Neuronal stem cell (in vitro differentiated cells): ENCODE data around the gene ASXL2.

Experiments
- DNase-seq: peaks from one replicate; pipeline ENCODE4 v3.0.0-alpha.2; 2013; ENCODE audit warnings: low spot score
- H2AFZ ChIP-seq: one replicate; pipeline ENCODE4 v1.6.1; 2013; ENCODE audit warnings: mild to moderate bottlenecking, low read length, inconsistent platforms
- H2AK5ac ChIP-seq: 2 replicates; pipeline ENCODE4 v1.6.1; 2013; ENCODE audit warnings: low read depth, mild to moderate bottlenecking, inconsistent platforms, low read length, moderate library complexity, mixed read lengths
- H2BK120ac ChIP-seq: 2 replicates; pipeline ENCODE4 v1.6.1; 2013; ENCODE audit warnings: low read depth, mild to moderate bottlenecking, inconsistent platforms, low read length, moderate library complexity, mixed read lengths
- H2BK12ac ChIP-seq: one replicate; pipeline ENCODE4 v1.6.1; 2013; ENCODE audit warnings: low read length, inconsistent platforms
- H2BK15ac ChIP-seq: 2 replicates; pipeline ENCODE4 v1.6.1; 2013; ENCODE audit warnings: mild to moderate bottlenecking, low read length, inconsistent platforms, mixed read lengths
- H2BK5ac ChIP-seq: one replicate; pipeline ENCODE4 v1.6.1; 2013; ENCODE audit warnings: inconsistent platforms, mild to moderate bottlenecking, low read length, moderate library complexity
- H3K14ac ChIP-seq: one replicate; pipeline ENCODE4 v1.6.1; 2013; ENCODE audit warnings: low read length, inconsistent platforms
- H3K18ac ChIP-seq: 2 replicates; pipeline ENCODE4 v1.6.1; 2013; ENCODE audit warnings: low read length, inconsistent platforms
- H3K23ac ChIP-seq: 2 replicates; pipeline ENCODE4 v1.6.1; 2013; ENCODE audit warnings: low read depth, mild to moderate bottlenecking, mixed read lengths, low read length, inconsistent platforms; ENCODE audit not compliant: poor library complexity
- H3K27ac ChIP-seq: replicated peaks from 3 replicates; pipeline ENCODE4 v1.5.1; 2013; ENCODE audit warnings: low read length, inconsistent platforms
- H3K27me3 ChIP-seq, 3 experiments: 2 replicates each; pipeline ENCODE4 v1.6.1; 2013; ENCODE audit warnings: low read length in 3 of 3, mild to moderate bottlenecking in 2 of 3, inconsistent platforms in 1 of 3, low read depth in 1 of 3, mixed read lengths in 1 of 3, moderate library complexity in 1 of 3; ENCODE audit not compliant: control insufficient read depth in 3 of 3, insufficient read depth in 3 of 3
- H3K36me3 ChIP-seq, 2 donors: replicated peaks in 1 of 2; 2 replicates each; pipeline ENCODE4 v1.6.1; 2013; ENCODE audit warnings: low read length in 2 of 2; ENCODE audit not compliant: control insufficient read depth in 2 of 2, insufficient read depth in 2 of 2
- H3K4ac ChIP-seq: 2 replicates; pipeline ENCODE4 v1.6.1; 2013; ENCODE audit warnings: inconsistent platforms, mild to moderate bottlenecking, low read length, moderate library complexity
- H3K4me1 ChIP-seq, 2 donors: 1 replicate in 1 of 2; 2 replicates in 1 of 2; pipeline ENCODE4 v1.6.1; 2013; ENCODE audit warnings: low read length in 2 of 2, low read depth in 1 of 2; ENCODE audit not compliant: control insufficient read depth in 2 of 2, insufficient read depth in 1 of 2
- H3K4me2 ChIP-seq: one replicate; pipeline ENCODE4 v1.6.1; 2013; ENCODE audit warnings: mild to moderate bottlenecking, low read length, inconsistent platforms; ENCODE audit not compliant: insufficient read depth, poor library complexity, severe bottlenecking
- H3K4me3 ChIP-seq, 2 donors: 2 replicates each; pipeline ENCODE4 v1.5.1; 2013; ENCODE audit warnings: low read length in 2 of 2, mild to moderate bottlenecking in 2 of 2, inconsistent platforms in 1 of 2, moderate library complexity in 1 of 2
- H3K79me1 ChIP-seq: one replicate; pipeline ENCODE4 v1.6.1; 2013; ENCODE audit warnings: low read depth, mild to moderate bottlenecking, inconsistent platforms, low read length, moderate library complexity
- H3K9ac ChIP-seq: one replicate; pipeline ENCODE4 v1.6.1; 2013; ENCODE audit warnings: mild to moderate bottlenecking, low read depth, low read length, inconsistent platforms; ENCODE audit not compliant: poor library complexity
- H3K9me3 ChIP-seq, 2 donors: replicated peaks in 1 of 2; 2 replicates each; pipeline versions ENCODE3 to v1.6.1; 2013; ENCODE audit warnings: low read length in 2 of 2, mild to moderate bottlenecking in 2 of 2, inconsistent platforms in 1 of 2, low read depth in 1 of 2, mixed read lengths in 1 of 2, moderate library complexity in 1 of 2; ENCODE audit not compliant: control insufficient read depth in 2 of 2, insufficient read depth in 1 of 2
- H4K8ac ChIP-seq: one replicate; pipeline ENCODE4 v1.6.1; 2013; ENCODE audit warnings: low read depth, mild to moderate bottlenecking, inconsistent platforms, low read length, moderate library complexity
- H4K91ac ChIP-seq: one replicate; pipeline ENCODE4 v1.6.1; 2013; ENCODE audit warnings: low read length, low read depth, mild to moderate bottlenecking, inconsistent platforms; ENCODE audit not compliant: poor library complexity
- WGBS, 2 donors: extraction: QIAGEN DNeasy Blood & Tissue Kit; methylation state at CpG; one replicate each; pipeline ENCODE4 v1.1.7; 2013; ENCODE audit warnings: missing lambda C conversion rate in 2 of 2, mixed read lengths in 1 of 2; ENCODE audit not compliant: insufficient read length in 2 of 2, insufficient replicate concordance in 1 of 2; ENCODE audit errors: extremely low coverage in 2 of 2; 5-methylcytosine and 5-hydroxymethylcytosine counted together

Gene ASXL2

GRCh38 chr2:25881764-25882163, 3.5 kb upstream of the ASXL2 start:
- no CpG with 5 or more reads among the region's 4 CpGs for WGBS, 2 donors
- H3K79me1 ChIP-seq, result no peaks in the 10 kb centered on the region
- DNase-seq, result no peak
- H3K27ac ChIP-seq, result no peak overlapping the region
- H3K18ac ChIP-seq, result no peak overlapping the region
- no peak overlapping the region for H3K4me3 ChIP-seq
- no peak overlapping the region for H2BK120ac ChIP-seq
- no peaks in the 10 kb centered on the region for H3K9me3 ChIP-seq
- H3K9ac ChIP-seq, result no peak overlapping the region
- no peak overlapping the region for H3K4me2 ChIP-seq
- H3K27me3 ChIP-seq, result no peaks in the 10 kb centered on the region
- H2BK15ac ChIP-seq, result no peak overlapping the region
- no peaks in the 10 kb centered on the region for H3K36me3 ChIP-seq
- H2BK5ac ChIP-seq, result no peak overlapping the region
- H3K4ac ChIP-seq, result no peak overlapping the region
- no peak overlapping the region for H2AFZ ChIP-seq
- no peak overlapping the region for H3K14ac ChIP-seq
- no peak overlapping the region for H2AK5ac ChIP-seq
- no peak overlapping the region for H2BK12ac ChIP-seq
- no peak overlapping the region for H4K91ac ChIP-seq
- peaks cover 0 to 4% of the 10 kb centered on the region in 2 donors for H3K4me1 ChIP-seq
- H3K23ac ChIP-seq, result no peak overlapping the region
- no peak overlapping the region for H4K8ac ChIP-seq

- Histone ChIP-seq H3K4me2 (no peak overlapping the region), H2BK15ac (no peak overlapping the region), H3K27ac (no peak overlapping the region), H3K4ac (no peak overlapping the region), H3K9me3 (no peaks in the 10 kb centered on the region), H3K27me3 (no peaks in the 10 kb centered on the region), H2BK5ac (no peak overlapping the region), H3K79me1 (peaks cover under 1% of the 10 kb centered on the region), H2BK120ac (no peak overlapping the region), H3K18ac (no peak overlapping the region), H3K9ac (no peak overlapping the region), H3K4me1 (peaks cover 0 to 7% of the 10 kb centered on the region in 2 donors), H3K23ac (no peak overlapping the region), H2BK12ac (no peak overlapping the region), H3K14ac (no peak overlapping the region), H4K8ac (no peak overlapping the region), H2AK5ac (no peak overlapping the region), H2AFZ (peak overlapping the region; percentile 85), H3K36me3 (peaks cover 0 to 14% of the 10 kb centered on the region in 2 donors), H4K91ac (no peak overlapping the region), H3K4me3 (peak overlapping the region in 1 of 2 donors; percentile 99)
- WGBS, 2 donors, result no CpG with 5 or more reads among the region's 5 CpGs
- no peak for DNase-seq
Observed at GRCh38 chr2:25879133-25879730, 945 bp upstream of the ASXL2 start.

DNA sequence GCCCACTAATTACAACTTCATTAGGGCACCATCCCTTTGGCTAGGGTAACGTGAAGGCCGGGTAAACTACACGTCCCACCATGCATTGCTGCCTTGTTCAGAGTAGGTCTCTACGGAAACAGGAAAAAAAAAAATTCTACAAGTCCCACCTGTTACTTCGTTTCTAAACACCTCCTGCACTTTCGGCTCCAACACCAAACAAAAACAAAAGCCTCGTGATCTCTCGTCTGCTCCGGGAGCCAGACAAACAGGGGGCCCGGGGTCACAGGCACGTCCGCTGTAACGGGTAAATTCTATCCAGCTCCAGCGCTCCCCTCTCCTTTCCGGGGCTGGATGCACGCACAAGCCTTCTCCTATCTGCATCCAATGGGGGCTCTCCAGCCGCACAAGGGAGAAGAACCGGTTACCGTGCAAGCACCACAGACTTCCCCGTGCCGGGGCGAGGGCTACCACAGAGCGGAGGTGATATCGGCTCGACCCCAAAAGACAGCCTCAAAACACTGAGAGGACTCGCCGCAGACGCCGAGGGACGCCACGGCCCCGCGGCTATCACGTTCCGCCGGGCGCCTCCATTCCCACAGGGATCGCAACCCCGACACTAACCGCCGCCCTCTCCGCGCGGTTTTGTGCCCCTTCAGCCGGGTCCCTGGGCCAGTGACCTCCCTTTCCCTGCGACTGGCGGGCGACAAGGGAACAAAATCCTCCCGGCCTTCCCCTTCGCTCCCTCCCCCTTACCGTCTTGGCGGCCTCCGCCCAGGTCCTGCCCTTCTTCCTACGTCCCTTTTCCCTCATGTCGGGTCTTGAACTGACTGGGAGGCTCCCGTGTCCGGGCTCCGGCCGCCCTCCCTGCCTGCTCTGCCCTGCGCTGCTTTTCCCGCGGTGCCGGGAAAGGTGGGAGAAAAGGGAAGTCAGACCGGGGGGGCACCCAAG, 591 bp downstream of the ASXL2 start:
- H3K9me3 ChIP-seq, result no peaks in the 10 kb centered on the region
- no CpG with 5 or more reads among the region's 64 CpGs for WGBS, 2 donors
- no peak overlapping the region for H2BK15ac ChIP-seq
- peak overlapping the region; percentile 99 for H3K4me3 ChIP-seq
- no peak overlapping the region for H4K91ac ChIP-seq
- H3K36me3 ChIP-seq, result peaks cover 0 to 18% of the 10 kb centered on the region in 2 donors
- peak overlapping the region; percentile 85 for H2AFZ ChIP-seq
- peak overlapping the region; percentile 85 for H3K23ac ChIP-seq
- H3K14ac ChIP-seq, result peak overlapping the region; percentile 59
- H2BK12ac ChIP-seq, result no peak overlapping the region
- H3K4ac ChIP-seq, result no peak overlapping the region
- H4K8ac ChIP-seq, result no peak overlapping the region
- H3K9ac ChIP-seq, result peak overlapping the region; percentile 96
- peak overlapping the region; percentile 92 for H3K18ac ChIP-seq
- peak overlapping the region; percentile 75 for H3K4me2 ChIP-seq
- H3K27me3 ChIP-seq, result no peaks in the 10 kb centered on the region
- H2BK5ac ChIP-seq, result peak overlapping the region; percentile 44
- peaks cover 1% of the 10 kb centered on the region for H3K79me1 ChIP-seq
- H2BK120ac ChIP-seq, result no peak overlapping the region
- H3K4me1 ChIP-seq, result peaks cover 0 to 7% of the 10 kb centered on the region in 2 donors
- peak; percentile 45 for DNase-seq
- peak overlapping the region; percentile 80 for H2AK5ac ChIP-seq
- peak overlapping the region; percentile 70 for H3K27ac ChIP-seq

DNA sequence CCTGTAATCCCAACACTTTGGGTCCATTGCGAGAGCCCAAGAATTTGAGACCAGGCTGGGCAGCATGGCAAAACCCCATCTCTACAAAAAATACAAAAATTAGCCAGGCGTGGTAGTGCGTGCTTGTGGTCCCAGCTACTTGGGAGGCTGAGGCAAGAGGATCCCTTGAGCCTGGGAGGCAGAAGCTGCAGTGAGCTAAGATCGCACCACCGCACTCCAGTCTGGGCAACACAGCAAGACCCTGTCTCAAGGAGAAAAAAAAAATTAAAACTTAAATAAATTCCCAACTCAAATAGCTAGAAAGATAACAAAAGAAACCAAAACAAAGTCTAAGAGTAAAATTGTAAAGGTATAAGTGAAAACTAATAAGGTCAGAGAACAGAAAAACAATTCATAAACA, 6.2 kb downstream of the ASXL2 start:
- H2BK5ac ChIP-seq, result no peak overlapping the region
- no peak overlapping the region for H3K4me3 ChIP-seq
- H3K4me1 ChIP-seq, result peaks cover 0 to 3% of the 10 kb centered on the region in 2 donors
- H3K27me3 ChIP-seq, result no peaks in the 10 kb centered on the region
- no peak overlapping the region for H3K4me2 ChIP-seq
- H3K18ac ChIP-seq, result no peak overlapping the region
- H4K91ac ChIP-seq, result no peak overlapping the region
- H3K23ac ChIP-seq, result no peak overlapping the region
- no peak overlapping the region for H2BK12ac ChIP-seq
- WGBS, 2 donors, result no CpG with 5 or more reads among the region's 5 CpGs
- no peak overlapping the region for H2BK120ac ChIP-seq
- H3K4ac ChIP-seq, result no peak overlapping the region
- H3K36me3 ChIP-seq, result peaks cover 0 to 33% of the 10 kb centered on the region in 2 donors
- no peak overlapping the region for H4K8ac ChIP-seq
- no peak overlapping the region for H2AK5ac ChIP-seq
- H2BK15ac ChIP-seq, result no peak overlapping the region
- H2AFZ ChIP-seq, result no peak overlapping the region
- H3K9ac ChIP-seq, result no peak overlapping the region
- DNase-seq, result no peak
- peaks cover 1% of the 10 kb centered on the region for H3K79me1 ChIP-seq
- no peak overlapping the region for H3K14ac ChIP-seq
- H3K27ac ChIP-seq, result no peak overlapping the region
- H3K9me3 ChIP-seq, result no peaks in the 10 kb centered on the region
